B cell (primary cell): Measurements from ENCODE around the gene HEBP2. TPM values are rescaled to one million over a fixed set of nuclear protein-coding genes. Genes with fewer than 3 reads are reported as not detected.

ENCODE experiments used
- ATAC-seq: fragments of 200-7000 bp; cut with Tn5 transposase; one replicate; pipeline ENCODE4 v1.10.0; 2021; ENCODE audit warnings: low read depth, mild to moderate bottlenecking, moderate number of reproducible peaks, moderate library complexity
- CTCF ChIA-PET: fragments of 350-600 bp; sonication (Branson Sonifier 250); formaldehyde crosslinking; loops from one replicate; lab custom pipeline; 2021; ENCODE audit warnings: antibody characterized with exemption, inconsistent platforms; lab: Charles Lee
- POLR2A ChIA-PET: fragments of 350-600 bp; sonication (Branson Sonifier 250); formaldehyde crosslinking; loops from one replicate; lab custom pipeline; 2021; ENCODE audit warnings: antibody characterized with exemption; lab: Charles Lee
- DNase-seq: peaks from one replicate; pipeline ENCODE4 v3.0.0; 2013
- H2AFZ ChIP-seq: 2 replicates; pipeline ENCODE4 v1.6.1; 2012; ENCODE audit warnings: mild to moderate bottlenecking, low read depth, low read length; ENCODE audit not compliant: insufficient read depth, poor library complexity, severe bottlenecking
- H3K27ac ChIP-seq, 2 donors: 1 replicate in 1 of 2; 2 replicates in 1 of 2; pipeline ENCODE4 v1.5.1; 2012 to 2013; ENCODE audit warnings: low read length in 2 of 2, mild to moderate bottlenecking in 2 of 2, moderate library complexity in 1 of 2
- H3K27me3 ChIP-seq, 4 experiments: fragments of 200-600 bp in 1 of 4; sonication (generic) in 1 of 4; replicated peaks in 1 of 4; 1 replicate in 2 of 4; 2 replicates in 2 of 4; pipeline versions ENCODE4 v1.6.1 to v1.7.0; 2013 to 2016; ENCODE audit warnings: low read length in 3 of 4, mild to moderate bottlenecking in 2 of 4, mixed read lengths in 1 of 4, moderate library complexity in 1 of 4; ENCODE audit not compliant: insufficient read depth in 4 of 4, control insufficient read depth in 3 of 4; ENCODE audit errors: control extremely low read depth in 1 of 4
- H3K36me3 ChIP-seq, 2 experiments: replicated peaks in 1 of 2; 1 replicate in 1 of 2; 2 replicates in 1 of 2; pipeline versions ENCODE4 v1.6.1 to v1.7.1; 2013; ENCODE audit warnings: low read length in 1 of 2; ENCODE audit not compliant: insufficient read depth in 2 of 2, control insufficient read depth in 1 of 2; ENCODE audit errors: control extremely low read depth in 1 of 2, extremely low read depth in 1 of 2
- H3K4me1 ChIP-seq, 2 donors: fragments of 200-600 bp in 1 of 2; sonication (generic) in 1 of 2; 1 replicate in 1 of 2; 2 replicates in 1 of 2; pipeline versions ENCODE4 v1.5.1 to v1.6.1; 2013 to 2017; ENCODE audit warnings: low read length in 2 of 2; ENCODE audit not compliant: control insufficient read depth in 2 of 2, insufficient read depth in 2 of 2
- H3K4me2 ChIP-seq: replicated peaks from 2 replicates; pipeline ENCODE3; 2012; ENCODE audit warnings: mild to moderate bottlenecking, low read depth, low read length; ENCODE audit not compliant: poor library complexity, severe bottlenecking
- H3K4me3 ChIP-seq, 5 experiments: fragments of 200-600 bp in 1 of 5; sonication (generic) in 1 of 5; 1 replicate in 3 of 5; 2 replicates in 2 of 5; pipeline versions ENCODE4 v1.5.1 to v1.7.0; 2011 to 2016; ENCODE audit warnings: low read length in 4 of 5, mild to moderate bottlenecking in 4 of 5, low read depth in 2 of 5, control low read depth in 1 of 5, moderate library complexity in 1 of 5; ENCODE audit not compliant: insufficient read depth in 1 of 5; ENCODE audit errors: control extremely low read depth in 1 of 5, extremely low read depth in 1 of 5
- H3K79me2 ChIP-seq: fragments of 200-600 bp; sonication (generic); one replicate; pipeline ENCODE4 v1.6.0; 2016; ENCODE audit warnings: low read length; ENCODE audit not compliant: control insufficient read depth, insufficient read depth
- H3K9ac ChIP-seq: fragments of 200-600 bp; sonication (generic); 2 replicates; pipeline ENCODE4 v1.6.1; 2017; ENCODE audit warnings: mild to moderate bottlenecking, low read length, moderate library complexity
- H3K9me3 ChIP-seq, 3 donors: one replicate each; pipeline versions ENCODE4 v1.6.1 to v1.7.1; 2013; ENCODE audit warnings: low read length in 2 of 3; ENCODE audit not compliant: control insufficient read depth in 2 of 3, insufficient read depth in 1 of 3; ENCODE audit errors: control extremely low read depth in 1 of 3
- H4K20me1 ChIP-seq: 2 replicates; pipeline ENCODE4 v1.6.0; 2012; ENCODE audit warnings: mild to moderate bottlenecking, low read length; ENCODE audit not compliant: insufficient read depth, control insufficient read depth, poor library complexity, severe bottlenecking
- H3K27ac Mint-ChIP-seq: one replicate; pipeline ENCODE4 v1.8.0; 2021; ENCODE audit warnings: mixed read lengths
- H3K27me3 Mint-ChIP-seq: one replicate; pipeline ENCODE4 v1.8.0; 2021; ENCODE audit warnings: mixed read lengths
- H3K4me1 Mint-ChIP-seq: one replicate; pipeline ENCODE4 v1.8.0; 2021; ENCODE audit warnings: mixed read lengths
- H3K4me3 Mint-ChIP-seq: one replicate; pipeline ENCODE4 v1.8.0; 2021; ENCODE audit warnings: mixed read lengths
- H3K9me3 Mint-ChIP-seq: one replicate; pipeline ENCODE4 v1.8.0; 2022; ENCODE audit warnings: mixed read lengths; ENCODE audit not compliant: insufficient read depth
- EZH2 ChIP-seq: IDR thresholded peaks from 2 replicates; pipeline ENCODE4 v1.6.1; 2012; ENCODE audit warnings: borderline replicate concordance, low read depth, mild to moderate bottlenecking, moderate library complexity, low read length; ENCODE audit not compliant: insufficient read depth, poor library complexity, severe bottlenecking
- WGBS: methylation state at CpG from one replicate; pipeline ENCODE4 v1.1.5; 2013; ENCODE audit warnings: missing lambda C conversion rate; ENCODE audit not compliant: insufficient coverage; 5-methylcytosine and 5-hydroxymethylcytosine counted together
- intact Hi-C: fragments of 100-400 bp; cut with micrococcal nuclease; formaldehyde crosslinking; loops from one replicate; pipeline ENCODE4 v1.10.0; 2022
- polyA plus RNA-seq: library from polyadenylated mRNA; depleted of rRNA; stranded (reverse); fragments of >200 nt; gene quantifications from 2 replicates; pipeline ENCODE4 v1.2.3, GENCODE V29; 2012
- total RNA-seq, 2 donors: library from RNA; stranded (reverse); fragments of 120-200 nt in 1 of 2; gene quantifications; 1 replicate in 1 of 2; 2 replicates in 1 of 2; pipeline versions ENCODE4 v1.2.3 to v1.2.4, GENCODE V29; 2013 to 2022
- TF ChIP-seq, protein P1 (sequence below): fragments of 200-600 bp; IDR thresholded peaks from one replicate; pipeline ENCODE4 v1.8.0; 2022; ENCODE audit warnings: antibody characterized with exemption, mild to moderate bottlenecking

HEBP2 gene
- total and polyA plus RNA-seq, 2 donors (not counting 1 experiment from before 2014, with no cell fraction given), result 12.4 to 35.1 TPM

DNA sequence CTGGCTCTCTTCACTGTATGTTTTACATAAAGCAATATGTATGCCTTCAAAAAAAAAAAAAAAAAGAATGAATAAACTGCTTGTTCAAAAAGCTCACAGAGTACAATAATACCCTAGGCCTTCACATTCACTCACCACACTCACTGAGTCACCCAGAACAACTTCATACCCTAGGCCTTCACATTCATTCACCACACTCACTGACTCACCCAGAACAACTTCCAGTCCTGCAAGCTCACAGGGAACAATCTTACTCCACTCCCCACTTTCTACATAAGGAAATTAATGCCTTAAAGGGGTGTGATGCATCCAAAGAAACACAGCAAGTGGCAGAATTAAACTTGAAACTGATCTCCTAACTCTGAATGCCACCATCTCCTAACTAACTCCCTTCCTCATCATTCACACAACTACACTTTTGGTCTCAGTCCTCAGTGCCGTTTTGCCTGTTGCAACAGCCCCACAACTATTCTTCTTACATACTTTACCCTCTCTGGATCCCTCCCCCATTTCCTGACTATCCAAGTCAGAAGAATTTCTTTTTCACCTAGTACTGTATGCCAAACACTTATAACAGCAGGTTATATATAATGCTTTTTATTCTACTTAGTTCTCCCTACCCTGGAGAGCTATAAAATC lies 61.1 kb downstream of the HEBP2 start:
- Histone ChIP-seq H3K27ac (no peak overlapping the region), H3K4me3 (no peak overlapping the region), H4K20me1 (no peaks in the 10 kb centered on the region), H3K79me2 (no peaks in the 10 kb centered on the region), H3K9ac (no peak overlapping the region), H3K4me1 (no peaks in the 10 kb centered on the region), H3K36me3 (no peaks in the 10 kb centered on the region), H2AFZ (no peak overlapping the region), H3K9me3 (peaks cover 0 to 7% (median 0%) of the 10 kb centered on the region in 3 donors), H3K27me3 (no peaks in the 10 kb centered on the region), H3K4me2 (no peak overlapping the region)
- ATAC-seq, result no peak
- Mint-ChIP-seq H3K4me3 (no peak overlapping the region), H3K27me3 (peaks cover 3% of the 10 kb centered on the region), H3K4me1 (no peaks in the 10 kb centered on the region), H3K27ac (no peak overlapping the region), H3K9me3 (no peaks in the 10 kb centered on the region)
- no peak for DNase-seq
- ChIA-PET CTCF (no interaction called here), POLR2A (no interaction called here)
- 100% methylated on average over 1 of the region's 1 CpG for WGBS
- no peak for TF ChIP-seq EZH2
- TF ChIP-seq, protein P1, sequence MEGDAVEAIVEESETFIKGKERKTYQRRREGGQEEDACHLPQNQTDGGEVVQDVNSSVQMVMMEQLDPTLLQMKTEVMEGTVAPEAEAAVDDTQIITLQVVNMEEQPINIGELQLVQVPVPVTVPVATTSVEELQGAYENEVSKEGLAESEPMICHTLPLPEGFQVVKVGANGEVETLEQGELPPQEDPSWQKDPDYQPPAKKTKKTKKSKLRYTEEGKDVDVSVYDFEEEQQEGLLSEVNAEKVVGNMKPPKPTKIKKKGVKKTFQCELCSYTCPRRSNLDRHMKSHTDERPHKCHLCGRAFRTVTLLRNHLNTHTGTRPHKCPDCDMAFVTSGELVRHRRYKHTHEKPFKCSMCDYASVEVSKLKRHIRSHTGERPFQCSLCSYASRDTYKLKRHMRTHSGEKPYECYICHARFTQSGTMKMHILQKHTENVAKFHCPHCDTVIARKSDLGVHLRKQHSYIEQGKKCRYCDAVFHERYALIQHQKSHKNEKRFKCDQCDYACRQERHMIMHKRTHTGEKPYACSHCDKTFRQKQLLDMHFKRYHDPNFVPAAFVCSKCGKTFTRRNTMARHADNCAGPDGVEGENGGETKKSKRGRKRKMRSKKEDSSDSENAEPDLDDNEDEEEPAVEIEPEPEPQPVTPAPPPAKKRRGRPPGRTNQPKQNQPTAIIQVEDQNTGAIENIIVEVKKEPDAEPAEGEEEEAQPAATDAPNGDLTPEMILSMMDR, result no peak
- intact Hi-C loops, result no loop called here

DNA sequence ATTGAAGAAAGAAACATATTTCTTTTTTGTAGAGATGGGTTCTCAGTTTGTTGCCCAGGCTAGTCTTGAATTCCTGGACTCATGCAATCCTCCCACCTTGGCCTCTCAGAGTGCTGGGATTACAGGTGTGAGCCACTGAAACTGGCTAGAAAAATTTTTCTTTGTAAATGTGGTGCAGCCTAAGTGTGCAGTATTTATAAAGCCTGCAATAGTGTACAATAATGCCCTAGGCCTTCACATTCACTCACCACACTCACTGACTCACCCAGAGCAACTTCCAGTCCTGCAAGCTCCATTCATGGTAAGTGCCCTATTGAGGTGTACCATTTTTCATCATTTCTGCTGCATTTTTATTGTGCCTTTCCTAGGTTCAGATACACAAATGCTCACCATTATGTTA lies 63.9 kb downstream of the HEBP2 start:
- Histone ChIP-seq H3K4me3 (no peak overlapping the region), H3K79me2 (no peaks in the 10 kb centered on the region), H3K9ac (no peak overlapping the region), H3K27ac (no peak overlapping the region), H3K4me2 (no peak overlapping the region), H3K9me3 (peaks cover 0 to 7% (median 0%) of the 10 kb centered on the region in 3 donors), H4K20me1 (no peaks in the 10 kb centered on the region), H3K27me3 (peaks cover 0 to 6% (median 0%) of the 10 kb centered on the region in 4 experiments), H3K36me3 (no peaks in the 10 kb centered on the region), H2AFZ (no peak overlapping the region), H3K4me1 (no peaks in the 10 kb centered on the region)
- no peaks in the 10 kb centered on the region for H3K9me3 Mint-ChIP-seq
- no peaks in the 10 kb centered on the region for H3K4me1 Mint-ChIP-seq
- intact Hi-C loops, result no loop called here
- ATAC-seq, result no peak
- H3K27me3 Mint-ChIP-seq, result peaks cover 3% of the 10 kb centered on the region
- no peak overlapping the region for H3K4me3 Mint-ChIP-seq
- no peak overlapping the region for H3K27ac Mint-ChIP-seq
- ChIA-PET CTCF (no interaction called here), POLR2A (no interaction called here)
- no peak for DNase-seq
- no peak for TF ChIP-seq EZH2
- TF ChIP-seq, protein P1, result no peak
